Measurements from ENCODE around the gene PSMD6.

PSMD6 gene

DNA sequence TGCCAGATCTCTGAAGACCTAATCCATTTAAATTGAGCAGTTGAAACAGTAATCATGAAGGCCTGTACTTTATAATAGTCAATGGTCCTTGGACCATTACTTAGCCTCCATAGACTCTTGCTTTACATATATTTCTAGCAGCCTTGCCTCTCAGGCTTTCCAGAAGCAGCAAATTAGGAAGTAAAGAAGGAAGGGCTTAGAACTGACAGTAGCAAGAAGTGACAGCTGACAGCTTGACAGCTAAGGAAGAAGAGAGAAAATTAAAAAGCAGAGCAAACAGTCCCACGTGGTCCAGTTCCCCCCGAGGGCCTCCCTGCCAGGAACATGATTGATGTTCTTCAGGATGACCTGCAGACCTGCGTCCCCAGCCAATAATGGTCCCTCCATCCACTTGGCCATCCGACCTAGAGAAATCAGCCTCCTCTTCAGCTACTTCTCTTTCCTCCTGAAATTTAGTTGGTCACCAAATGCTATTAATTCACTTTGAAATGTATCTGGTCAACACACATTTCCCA is 15.0 kb upstream of the PSMD6 start:
- no peak overlapping the region for H3K27ac ChIP-seq
- no peaks in the 10 kb centered on the region for H3K36me3 ChIP-seq
- TF ChIP-seq, protein P1, sequence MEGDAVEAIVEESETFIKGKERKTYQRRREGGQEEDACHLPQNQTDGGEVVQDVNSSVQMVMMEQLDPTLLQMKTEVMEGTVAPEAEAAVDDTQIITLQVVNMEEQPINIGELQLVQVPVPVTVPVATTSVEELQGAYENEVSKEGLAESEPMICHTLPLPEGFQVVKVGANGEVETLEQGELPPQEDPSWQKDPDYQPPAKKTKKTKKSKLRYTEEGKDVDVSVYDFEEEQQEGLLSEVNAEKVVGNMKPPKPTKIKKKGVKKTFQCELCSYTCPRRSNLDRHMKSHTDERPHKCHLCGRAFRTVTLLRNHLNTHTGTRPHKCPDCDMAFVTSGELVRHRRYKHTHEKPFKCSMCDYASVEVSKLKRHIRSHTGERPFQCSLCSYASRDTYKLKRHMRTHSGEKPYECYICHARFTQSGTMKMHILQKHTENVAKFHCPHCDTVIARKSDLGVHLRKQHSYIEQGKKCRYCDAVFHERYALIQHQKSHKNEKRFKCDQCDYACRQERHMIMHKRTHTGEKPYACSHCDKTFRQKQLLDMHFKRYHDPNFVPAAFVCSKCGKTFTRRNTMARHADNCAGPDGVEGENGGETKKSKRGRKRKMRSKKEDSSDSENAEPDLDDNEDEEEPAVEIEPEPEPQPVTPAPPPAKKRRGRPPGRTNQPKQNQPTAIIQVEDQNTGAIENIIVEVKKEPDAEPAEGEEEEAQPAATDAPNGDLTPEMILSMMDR (IDR thresholded peaks at IDR 0.05), result no peak
- H3K27me3 ChIP-seq, result no peaks in the 10 kb centered on the region
- no peaks in the 10 kb centered on the region for H3K9me3 ChIP-seq
- no peak overlapping the region for H3K4me3 ChIP-seq (ENCODE audit: low read depth in 1 of 2, low read length in 1 of 2)
- H3K4me1 ChIP-seq (ENCODE audit: control insufficient read depth in 1 of 2, insufficient read depth in 1 of 2, low read depth in 1 of 2, low read length in 1 of 2), result no peaks in the 10 kb centered on the region

DNA sequence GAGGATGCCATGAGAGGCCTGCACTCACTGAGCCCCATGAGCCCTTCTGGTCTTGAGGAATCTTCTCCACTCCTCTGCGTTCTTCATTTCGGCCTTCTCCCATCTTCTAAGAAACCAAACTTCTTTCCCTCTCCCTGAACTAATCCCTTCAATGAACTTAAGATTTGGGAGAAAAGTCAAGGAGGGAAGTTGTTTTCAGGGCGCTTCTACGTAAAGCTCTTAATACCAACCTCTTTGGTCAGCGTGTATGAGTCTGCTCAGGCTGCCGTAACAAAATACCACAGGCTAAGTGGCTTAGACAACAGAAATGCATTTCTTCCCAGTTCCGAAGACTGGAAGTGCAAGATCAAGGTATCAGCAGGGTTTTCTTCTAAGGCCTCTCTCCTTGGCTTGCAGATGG is 13.8 kb upstream of the PSMD6 start:
- no peaks in the 10 kb centered on the region for H3K27me3 ChIP-seq
- H3K9me3 ChIP-seq, result no peaks in the 10 kb centered on the region
- H3K27ac ChIP-seq, result no peak overlapping the region
- H3K4me1 ChIP-seq (ENCODE audit: control insufficient read depth in 1 of 2, insufficient read depth in 1 of 2, low read depth in 1 of 2, low read length in 1 of 2), result no peaks in the 10 kb centered on the region
- TF ChIP-seq, protein P1 (IDR thresholded peaks at IDR 0.05), result no peak
- H3K36me3 ChIP-seq, result no peaks in the 10 kb centered on the region
- no peak overlapping the region for H3K4me3 ChIP-seq (ENCODE audit: low read depth in 1 of 2, low read length in 1 of 2)

DNA sequence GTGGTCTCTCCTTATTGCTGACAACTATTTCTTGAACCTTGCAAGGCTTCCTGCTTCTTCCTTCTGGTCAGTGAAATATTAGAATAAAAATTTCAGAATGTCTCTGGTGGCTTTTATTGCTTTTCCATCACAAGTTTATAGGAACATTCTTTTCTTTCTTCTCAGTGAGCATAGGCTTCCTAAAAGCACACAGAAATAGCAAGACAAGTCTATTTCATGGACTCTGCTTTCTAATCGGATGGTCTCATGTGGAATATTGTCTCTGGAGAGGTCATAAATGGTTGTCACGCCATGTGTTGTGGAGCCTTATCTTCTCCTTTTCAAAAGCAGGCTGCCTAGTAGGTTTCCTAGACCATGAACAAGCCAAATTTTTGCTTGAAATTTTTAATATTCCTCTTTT is 9.8 kb upstream of the PSMD6 start:
- TF ChIP-seq, protein P1 (IDR thresholded peaks at IDR 0.05), result no peak

DNA sequence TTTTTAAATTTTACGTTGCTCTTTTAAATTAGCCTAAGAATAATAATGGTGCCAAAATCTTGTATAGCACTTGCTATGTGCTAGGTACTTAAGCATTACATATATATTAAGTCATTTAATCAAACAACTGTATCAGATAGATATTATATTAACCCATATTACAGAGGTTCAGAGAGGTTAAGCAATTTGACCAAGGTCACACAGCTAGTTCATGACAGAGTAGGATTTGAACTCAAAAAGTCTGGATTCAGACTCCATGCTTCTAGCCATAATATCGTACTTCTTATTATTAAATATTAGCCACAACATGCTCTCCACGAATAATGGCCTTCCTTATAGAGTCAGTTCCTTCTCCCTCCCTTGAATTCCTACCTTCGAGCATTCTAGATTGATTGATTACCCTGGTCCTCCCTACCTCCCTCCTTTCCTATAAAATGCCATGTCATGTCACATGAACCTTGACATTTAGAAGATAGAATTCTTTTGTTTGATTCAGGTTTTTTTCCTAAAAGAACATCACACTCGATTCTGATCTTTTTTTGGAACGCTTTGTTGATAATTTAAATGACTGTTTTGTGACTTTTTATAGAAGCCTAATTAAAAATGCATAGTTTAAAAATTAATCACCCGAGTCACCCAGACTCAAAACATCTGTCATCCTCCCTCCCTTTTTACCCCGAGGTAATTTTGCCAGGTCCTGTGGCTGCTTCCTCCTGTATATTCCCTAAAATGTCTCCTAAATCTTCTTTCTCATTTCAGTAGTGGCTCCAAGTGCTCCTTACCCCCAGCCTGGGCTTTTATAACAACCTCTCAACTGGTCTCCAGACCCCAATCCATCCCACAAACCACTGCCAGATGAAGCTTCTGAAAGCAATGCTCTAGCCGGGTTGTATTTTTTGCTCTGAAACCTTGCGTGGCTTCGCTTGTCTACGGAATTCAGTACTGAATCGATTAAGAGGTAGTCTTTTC is 8.5 kb upstream of the PSMD6 start:
- Histone ChIP-seq H3K9me3 (no peaks in the 10 kb centered on the region), H3K27me3 (peaks cover 28% of the 10 kb centered on the region), H3K4me1 (ENCODE audit: control insufficient read depth in 1 of 2, insufficient read depth in 1 of 2, low read depth in 1 of 2, low read length in 1 of 2) (peaks cover 11 to 18% of the 10 kb centered on the region in 2 experiments), H3K36me3 (no peaks in the 10 kb centered on the region), H3K27ac (no peak overlapping the region), H3K4me3 (ENCODE audit: low read depth in 1 of 2, low read length in 1 of 2) (no peak overlapping the region)
- TF ChIP-seq, protein P1 (IDR thresholded peaks at IDR 0.05), result no peak

More for the DNA sequence above, 9.8 kb upstream of the PSMD6 start:
- H3K36me3 ChIP-seq, result no peaks in the 10 kb centered on the region
- peaks cover 11 to 18% of the 10 kb centered on the region in 2 experiments for H3K4me1 ChIP-seq (ENCODE audit: control insufficient read depth in 1 of 2, insufficient read depth in 1 of 2, low read depth in 1 of 2, low read length in 1 of 2)
- H3K9me3 ChIP-seq, result no peaks in the 10 kb centered on the region
- H3K27me3 ChIP-seq, result peaks cover 15% of the 10 kb centered on the region
- H3K4me3 ChIP-seq (ENCODE audit: low read depth in 1 of 2, low read length in 1 of 2), result no peak overlapping the region
- H3K27ac ChIP-seq, result no peak overlapping the region

- H3K36me3 ChIP-seq, result no peaks in the 10 kb centered on the region
- no peak overlapping the region for H3K27ac ChIP-seq
- no peaks in the 10 kb centered on the region for H3K9me3 ChIP-seq
- peak overlapping the region; percentile 51 to 55 for H3K4me3 ChIP-seq (ENCODE audit: low read depth in 1 of 2, low read length in 1 of 2)
- peaks cover 30% of the 10 kb centered on the region for H3K27me3 ChIP-seq
- peaks cover 11 to 18% of the 10 kb centered on the region in 2 experiments for H3K4me1 ChIP-seq (ENCODE audit: control insufficient read depth in 1 of 2, insufficient read depth in 1 of 2, low read depth in 1 of 2, low read length in 1 of 2)
- TF ChIP-seq, protein P1 (IDR thresholded peaks at IDR 0.05), result peak; percentile 88
These were observed 7.4 kb upstream of the PSMD6 start for GRCh38 chr3:64030741-64031140.
